GM12878 (cell line): ENCODE measurements around the gene ARHGAP26. TPM values are rescaled to one million over a fixed set of nuclear protein-coding genes. Genes with fewer than 3 reads are reported as not detected.

Source experiments
- ATAC-seq: fragments of 200-7000 bp; cut with Tn5 transposase; 3 replicates; pipeline ENCODE4 v1.9.1; 2020; ENCODE audit warnings: mild to moderate bottlenecking, moderate library complexity
- BruUV-seq: library from RNA; stranded (reverse); fragments of 400-500 nt; replicated peaks from 2 replicates; lab custom pipeline; 2021; lab: Mats Ljungman, UMichigan
- CTCF ChIA-PET: fragments of 300-600 bp; sonication (Branson Sonifier 250); formaldehyde crosslinking; extraction: SDS; loops from one replicate; lab custom pipeline; 2021; ENCODE audit warnings: inconsistent platforms; lab: Yijun Ruan, JAX
- POLR2A ChIA-PET: fragments of 350-600 bp; formaldehyde crosslinking; extraction: SDS; loops from one replicate; lab custom pipeline; 2021; ENCODE audit warnings: inconsistent platforms; lab: Charles Lee
- RAD21 ChIA-PET: fragments of 300-600 bp; sonication (Branson Sonifier 250); formaldehyde crosslinking; loops from one replicate; lab custom pipeline; 2023; ENCODE audit warnings: antibody characterized with exemption; ENCODE audit not compliant: unreplicated experiment; lab: Charles Lee
- SMC1A ChIA-PET: fragments of 300-600 bp; sonication (Branson Sonifier 250); formaldehyde crosslinking; loops from one replicate; lab custom pipeline; 2023; ENCODE audit not compliant: unreplicated experiment, uncharacterized antibody; lab: Charles Lee
- DNase-seq: peaks from one replicate; pipeline ENCODE4 v3.0.0-alpha.2; 2011; ENCODE audit warnings: low read depth, low spot score
- FAIRE-seq: peaks from 3 replicates; lab custom pipeline; 2011; peaks lifted over from hg19 to GRCh38; lab: Jason Lieb, UNC
- H2AFZ ChIP-seq: 2 replicates; pipeline ENCODE4 v1.6.0; 2011; ENCODE audit warnings: low read depth, low read length, control low read depth; ENCODE audit not compliant: control insufficient read depth
- H3K27ac ChIP-seq: 2 replicates; pipeline ENCODE4 v1.5.1; 2011; ENCODE audit warnings: control low read depth; ENCODE audit not compliant: control insufficient read depth, insufficient read depth
- H3K27me3 ChIP-seq, 2 experiments: replicated peaks in 1 of 2; 2 replicates each; pipeline versions ENCODE4 v1.6.0 to v1.6.1; 2011; ENCODE audit warnings: low read length in 1 of 2; ENCODE audit not compliant: control insufficient read depth in 2 of 2, insufficient read depth in 2 of 2
- H3K36me3 ChIP-seq, 2 experiments: 2 replicates each; pipeline ENCODE4 v1.5.1; 2011; ENCODE audit warnings: low read length in 1 of 2; ENCODE audit not compliant: control insufficient read depth in 2 of 2, insufficient read depth in 2 of 2
- H3K4me1 ChIP-seq: 2 replicates; pipeline ENCODE4 v1.6.1; 2011; ENCODE audit warnings: mild to moderate bottlenecking, low read length, moderate library complexity, mixed read lengths; ENCODE audit not compliant: control insufficient read depth, insufficient read depth
- H3K4me2 ChIP-seq: 2 replicates; pipeline ENCODE4 v1.6.0; 2011; ENCODE audit warnings: control low read depth; ENCODE audit not compliant: control insufficient read depth, insufficient read depth
- H3K4me3 ChIP-seq: fragments of 200-600 bp; sonication (generic); 2 replicates; pipeline ENCODE4 v1.5.1; 2016
- H3K79me2 ChIP-seq: 2 replicates; pipeline ENCODE4 v1.6.0; 2011; ENCODE audit warnings: low read length; ENCODE audit not compliant: control insufficient read depth, insufficient read depth
- H3K9ac ChIP-seq: 2 replicates; pipeline ENCODE4 v1.8.0; 2011; ENCODE audit warnings: low read length, control low read depth, mixed read lengths; ENCODE audit not compliant: control insufficient read depth, insufficient read depth
- H3K9me3 ChIP-seq: replicated peaks from 3 replicates; pipeline ENCODE4 v1.5.1; 2011; ENCODE audit warnings: mild to moderate bottlenecking, low read length; ENCODE audit not compliant: control insufficient read depth, insufficient read depth
- H4K20me1 ChIP-seq: 2 replicates; pipeline ENCODE4 v1.6.0; 2011; ENCODE audit not compliant: control insufficient read depth, insufficient read depth
- BRCA1 ChIP-seq: IDR thresholded peaks from 2 replicates; pipeline ENCODE4 v1.6.1; 2011; ENCODE audit warnings: low read depth, low read length, improper control_type of control experiment
- CHD4 ChIP-seq: fragments of 200-600 bp; sonication (generic); IDR thresholded peaks from 2 replicates; pipeline ENCODE4 v1.6.1; 2016; ENCODE audit warnings: mild to moderate bottlenecking
- CREB1 ChIP-seq: IDR thresholded peaks from 2 replicates; pipeline ENCODE4 v1.6.1; 2012; ENCODE audit warnings: low read depth, mild to moderate bottlenecking, inconsistent platforms
- FOS ChIP-seq: IDR thresholded peaks from 3 replicates; pipeline ENCODE4 v1.6.1; 2011; ENCODE audit warnings: borderline replicate concordance; ENCODE audit not compliant: insufficient read length; ENCODE audit errors: extremely low read depth
- HDAC6 ChIP-seq: fragments of 200-600 bp; sonication (generic); IDR thresholded peaks from one replicate; pipeline ENCODE4 v1.8.0; 2017; ENCODE audit warnings: antibody characterized with exemption; ENCODE audit not compliant: unreplicated experiment
- HDGF ChIP-seq: fragments of 450-650 bp; IDR thresholded peaks from 2 replicates; pipeline ENCODE4 v1.6.1; 2016; ENCODE audit warnings: antibody characterized with exemption
- KDM1A ChIP-seq: fragments of 200-600 bp; sonication (generic); IDR thresholded peaks from 2 replicates; pipeline ENCODE4 v1.6.1; 2016; ENCODE audit warnings: borderline replicate concordance
- MTA2 ChIP-seq: fragments of 450-650 bp; IDR thresholded peaks from 2 replicates; pipeline ENCODE4 v1.6.1; 2016; ENCODE audit warnings: low read depth, mild to moderate bottlenecking, moderate library complexity
- TCF12 ChIP-seq: IDR thresholded peaks from 2 replicates; pipeline ENCODE4 v1.6.1; 2011; ENCODE audit warnings: low read depth, mild to moderate bottlenecking, low read length
- ZBTB33 ChIP-seq: fragments of 450-650 bp; IDR thresholded peaks from 2 replicates; pipeline ENCODE4 v1.6.1; 2017; ENCODE audit warnings: mild to moderate bottlenecking
- ZNF384 ChIP-seq: IDR thresholded peaks from 2 replicates; pipeline ENCODE4 v1.6.1; 2012; ENCODE audit warnings: low read depth, mild to moderate bottlenecking, low read length, improper control_type of control experiment, borderline replicate concordance
- WGBS: methylation state at CpG from one replicate; pipeline ENCODE4 v1.1.6; 2016; ENCODE audit warnings: low lambda C conversion rate; ENCODE audit not compliant: insufficient replicate concordance, insufficient coverage; ENCODE audit errors: missing lambda C conversion rate; 5-methylcytosine and 5-hydroxymethylcytosine counted together
- in situ Hi-C: fragments of 300-500 bp; cut with MboI; formaldehyde crosslinking; loops from 9 replicates; pipeline ENCODE4 v1.14.3; 2018; ENCODE audit warnings: mixed read lengths
- intact Hi-C: fragments of 100-400 bp; cut with micrococcal nuclease; formaldehyde crosslinking; loops from one replicate; pipeline ENCODE4 v1.14.2; 2022; ENCODE audit not compliant: unreplicated experiment
- polyA plus RNA-seq, 11 experiments: library from polyadenylated mRNA; depleted of rRNA in 4 of 11; unstranded in 6 of 11; stranded (reverse) in 5 of 11; fragments of >200 nt; fragmentation: Nextera tagmentation in 4 of 11; fragmentation: Illumina TruSeq in 1 of 11; extraction: Ambion mirVana in 4 of 11; extraction: Trizol in 1 of 11; gene quantifications; 1 replicate in 1 of 11; 2 replicates in 10 of 11; pipeline versions ENCODE4 v1.2.1 to v1.2.3, GENCODE V29; 2011 to 2016; ENCODE audit warnings: inconsistent platforms in 2 of 11, missing spikeins in 2 of 11, low read depth in 1 of 11
- total RNA-seq, 4 experiments: library from RNA; depleted of rRNA in 3 of 4; stranded (reverse); fragments of >200 nt in 3 of 4; fragmentation: Illumina TruSeq in 1 of 4; extraction: Trizol in 1 of 4; gene quantifications; 2 replicates each; pipeline versions ENCODE4 v1.2.1 to v1.2.3, GENCODE V29; 2013 to 2021
- TF ChIP-seq, protein P1 (sequence below): IDR thresholded peaks from 2 replicates; pipeline ENCODE4 v1.6.1; 2012; ENCODE audit warnings: low read depth, low read length, improper control_type of control experiment
- TF ChIP-seq, protein P2 (sequence below): IDR thresholded peaks from 2 replicates; pipeline ENCODE4 v1.6.1; 2011; ENCODE audit warnings: borderline replicate concordance, low read depth, mild to moderate bottlenecking, moderate library complexity, mixed read lengths, low read length; ENCODE audit not compliant: insufficient read depth; ENCODE audit errors: extremely low read length
- TF ChIP-seq, protein P3 (sequence below): fragments of 450-650 bp; IDR thresholded peaks from 2 replicates; pipeline ENCODE4 v1.6.1; 2014; ENCODE audit warnings: mild to moderate bottlenecking
- TF ChIP-seq, protein P4 (sequence below): IDR thresholded peaks from 2 replicates; pipeline ENCODE4 v1.6.1; 2011; ENCODE audit warnings: borderline replicate concordance, low read depth, mild to moderate bottlenecking, moderate library complexity, low read length; ENCODE audit not compliant: insufficient read depth, poor library complexity, severe bottlenecking

ARHGAP26 gene
- total and polyA plus RNA-seq, 10 of the 15 experiments (the other 5 are each of a cell fraction or from before 2014, with no cell fraction given): 9.4 to 41.5 (median 19.3) TPM

GRCh38 chr5:143077453-143078103 is 307.4 kb downstream of the ARHGAP26 start:
- H3K4me1 ChIP-seq: no peaks in the 10 kb centered on the region

More at GRCh38 chr5:143077453-143078103, 307.4 kb downstream of the ARHGAP26 start:
- no peak overlapping the region for H3K27ac ChIP-seq
- H3K79me2 ChIP-seq: no peaks in the 10 kb centered on the region
- no peaks in the 10 kb centered on the region for H4K20me1 ChIP-seq
- DNase-seq: no peak
- BruUV-seq: no TSS peak
- no peak overlapping the region for H3K4me3 ChIP-seq
- TF ChIP-seq, protein P1, sequence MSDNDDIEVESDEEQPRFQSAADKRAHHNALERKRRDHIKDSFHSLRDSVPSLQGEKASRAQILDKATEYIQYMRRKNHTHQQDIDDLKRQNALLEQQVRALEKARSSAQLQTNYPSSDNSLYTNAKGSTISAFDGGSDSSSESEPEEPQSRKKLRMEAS: no peak
- TF ChIP-seq, protein P2, sequence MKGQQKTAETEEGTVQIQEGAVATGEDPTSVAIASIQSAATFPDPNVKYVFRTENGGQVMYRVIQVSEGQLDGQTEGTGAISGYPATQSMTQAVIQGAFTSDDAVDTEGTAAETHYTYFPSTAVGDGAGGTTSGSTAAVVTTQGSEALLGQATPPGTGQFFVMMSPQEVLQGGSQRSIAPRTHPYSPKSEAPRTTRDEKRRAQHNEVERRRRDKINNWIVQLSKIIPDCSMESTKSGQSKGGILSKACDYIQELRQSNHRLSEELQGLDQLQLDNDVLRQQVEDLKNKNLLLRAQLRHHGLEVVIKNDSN: no peak
- no peak for TF ChIP-seq CHD4
- TF ChIP-seq ZBTB33: no peak
- no peak for TF ChIP-seq CREB1
- TF ChIP-seq KDM1A: no peak
- no peak for TF ChIP-seq FOS
- TF ChIP-seq HDGF: no peak
- no peak for TF ChIP-seq BRCA1
- no peak for TF ChIP-seq ZNF384
- no peak for TF ChIP-seq HDAC6
- no peak for TF ChIP-seq MTA2
- no peak for TF ChIP-seq TCF12
- TF ChIP-seq, protein P3, sequence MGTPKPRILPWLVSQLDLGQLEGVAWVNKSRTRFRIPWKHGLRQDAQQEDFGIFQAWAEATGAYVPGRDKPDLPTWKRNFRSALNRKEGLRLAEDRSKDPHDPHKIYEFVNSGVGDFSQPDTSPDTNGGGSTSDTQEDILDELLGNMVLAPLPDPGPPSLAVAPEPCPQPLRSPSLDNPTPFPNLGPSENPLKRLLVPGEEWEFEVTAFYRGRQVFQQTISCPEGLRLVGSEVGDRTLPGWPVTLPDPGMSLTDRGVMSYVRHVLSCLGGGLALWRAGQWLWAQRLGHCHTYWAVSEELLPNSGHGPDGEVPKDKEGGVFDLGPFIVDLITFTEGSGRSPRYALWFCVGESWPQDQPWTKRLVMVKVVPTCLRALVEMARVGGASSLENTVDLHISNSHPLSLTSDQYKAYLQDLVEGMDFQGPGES: no peak
- TF ChIP-seq, protein P4, sequence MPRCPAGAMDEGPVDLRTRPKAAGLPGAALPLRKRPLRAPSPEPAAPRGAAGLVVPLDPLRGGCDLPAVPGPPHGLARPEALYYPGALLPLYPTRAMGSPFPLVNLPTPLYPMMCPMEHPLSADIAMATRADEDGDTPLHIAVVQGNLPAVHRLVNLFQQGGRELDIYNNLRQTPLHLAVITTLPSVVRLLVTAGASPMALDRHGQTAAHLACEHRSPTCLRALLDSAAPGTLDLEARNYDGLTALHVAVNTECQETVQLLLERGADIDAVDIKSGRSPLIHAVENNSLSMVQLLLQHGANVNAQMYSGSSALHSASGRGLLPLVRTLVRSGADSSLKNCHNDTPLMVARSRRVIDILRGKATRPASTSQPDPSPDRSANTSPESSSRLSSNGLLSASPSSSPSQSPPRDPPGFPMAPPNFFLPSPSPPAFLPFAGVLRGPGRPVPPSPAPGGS: no peak
- H3K9me3 ChIP-seq: no peaks in the 10 kb centered on the region; the same call in 1 of the 3 replicates
- no peaks in the 10 kb centered on the region; a peak in 1 of 4 replicates for H3K36me3 ChIP-seq
- ChIA-PET CTCF (interaction anchor here (1.1 kb wide), 2 partner anchors 11 to 34 kb away, joined by 3 read pairs; no protein-coding TSS in a partner anchor), RAD21 (no interaction called here), POLR2A (interaction anchor here (0.5 kb wide), 1 partner anchor 15 kb away, joined by 3 read pairs; no protein-coding TSS in a partner anchor), SMC1A (no interaction called here)
- intact Hi-C loops (no loop called here), in situ Hi-C loops (no loop called here)
- H3K9ac ChIP-seq: no peak overlapping the region
- H2AFZ ChIP-seq: no peak overlapping the region
- FAIRE-seq: no peak
- H3K4me2 ChIP-seq: no peak overlapping the region
- no peak for ATAC-seq
- H3K27me3 ChIP-seq: no peaks in the 10 kb centered on the region
- 95% methylated on average over 6 of the region's 6 CpGs for WGBS
